Activated T-helper 1 cell treated with anti-CD3 and anti-CD28 coated beads, Interleukin-2, amount 50 U/mL, for 16 hours (primary cell): ENCODE data around the gene SERP2.

Experiments used
- DNase-seq, 2 donors: peaks; one replicate each; pipeline ENCODE4 v3.0.0-alpha.2; 2020; ENCODE audit warnings: low read depth in 1 of 2, low spot score in 1 of 2

Gene SERP2

DNA sequence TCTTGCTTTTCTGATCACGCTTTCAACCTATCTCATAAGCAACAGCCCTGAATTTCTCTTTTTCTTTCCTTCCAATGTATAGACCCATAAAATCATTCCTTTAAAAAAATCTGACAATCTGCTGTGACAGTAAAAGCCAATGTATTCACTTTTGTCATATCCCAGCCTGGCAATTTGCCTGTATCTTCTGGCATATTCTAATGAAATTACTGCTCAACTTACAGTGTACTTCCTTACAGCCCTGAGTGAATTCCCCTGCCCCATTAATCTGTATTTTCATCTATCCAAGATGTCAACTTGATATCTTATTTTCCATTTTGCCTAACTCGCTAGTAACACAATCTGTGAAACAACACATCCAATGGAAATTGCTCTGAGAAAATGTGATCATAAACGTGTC is 18.0 kb upstream of the SERP2 start:
- no peak for DNase-seq

- no peak for DNase-seq
These were observed 13.6 kb upstream of the SERP2 start for GRCh38 chr13:44359983-44360375.

DNA sequence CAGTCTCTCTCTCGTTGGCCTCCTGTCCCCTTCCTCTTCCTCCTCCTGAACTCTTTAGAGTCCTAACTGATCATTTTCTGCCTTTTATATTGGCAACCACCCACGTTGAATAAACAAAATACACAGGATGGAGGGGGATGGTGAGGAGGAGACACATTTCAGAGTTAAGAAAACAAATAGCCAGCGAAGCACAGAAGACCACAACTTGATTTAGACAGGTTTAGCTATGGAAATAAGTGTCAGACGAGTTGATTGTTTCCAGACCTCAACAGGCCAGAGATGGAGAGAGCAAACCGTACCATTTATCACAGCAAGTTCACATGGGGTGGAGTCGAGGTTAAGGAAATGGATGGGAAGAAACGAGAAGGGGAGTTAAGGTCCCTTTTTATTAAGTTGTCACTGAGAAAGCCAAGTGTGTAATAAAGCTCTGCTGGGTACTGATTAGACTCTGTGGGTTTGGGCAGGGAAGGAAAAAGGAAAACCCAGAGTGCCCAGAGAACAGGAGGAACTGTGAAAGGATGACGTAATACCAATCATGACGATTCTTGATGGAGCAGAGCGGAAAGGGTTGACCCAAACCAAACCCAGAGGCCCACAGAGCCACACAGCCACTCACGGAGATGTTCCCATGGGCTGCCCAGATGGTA is 11.1 kb upstream of the SERP2 start:
- no peak for DNase-seq

DNA sequence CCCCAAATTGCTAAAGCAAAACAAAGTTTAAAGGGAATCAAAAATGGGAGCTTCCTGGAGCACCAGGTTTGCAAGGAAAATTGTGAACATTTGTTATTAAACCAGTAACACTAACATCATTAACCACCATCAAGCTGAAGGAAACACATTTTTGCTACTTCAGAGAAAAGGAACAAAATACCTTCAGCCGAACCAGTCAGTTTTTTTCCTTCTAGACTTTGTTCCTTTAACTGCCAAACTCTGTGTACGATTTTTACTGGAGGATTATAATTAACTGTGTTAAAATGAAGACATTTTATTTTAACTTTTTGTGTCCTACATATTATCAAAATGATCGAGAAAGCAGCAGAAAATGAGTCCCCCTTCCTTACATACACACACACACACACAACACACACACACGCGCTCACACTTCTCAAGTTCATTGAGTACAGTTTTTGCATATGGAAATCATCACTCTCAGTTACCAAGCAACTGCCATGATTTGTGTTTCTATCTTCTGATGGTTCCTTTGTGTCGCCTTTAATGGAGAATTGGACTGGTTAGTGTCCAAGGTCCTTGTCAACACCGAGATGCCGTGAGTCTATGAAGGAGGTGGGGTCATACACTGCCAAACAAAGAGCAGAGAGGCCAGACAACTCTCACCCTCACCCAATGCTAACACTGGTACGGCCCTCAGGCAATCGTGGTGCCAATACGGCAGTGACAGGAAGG is 9.8 kb upstream of the SERP2 start:
- no peak for DNase-seq

- no peak for DNase-seq
These were observed 9.2 kb upstream of the SERP2 start for GRCh38 chr13:44364345-44365000.

DNA sequence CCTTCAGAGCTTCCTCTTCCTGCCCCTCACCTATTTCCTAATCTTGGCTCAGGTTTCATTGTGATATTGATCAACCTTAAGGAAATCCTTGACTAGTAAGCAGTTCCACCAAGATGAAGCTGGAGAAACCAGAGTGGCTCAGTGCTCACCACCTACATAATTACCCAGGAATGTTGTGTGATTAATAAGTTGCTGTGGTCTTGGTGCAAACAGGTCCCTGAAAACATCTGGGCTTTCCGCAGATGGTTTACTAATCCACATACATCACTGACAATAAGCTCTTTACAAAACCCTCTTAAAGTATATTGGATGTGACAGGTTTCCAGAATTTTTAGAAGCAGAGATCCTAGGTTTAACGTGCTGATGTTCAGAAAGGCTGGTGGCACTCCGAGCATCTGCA is 8.6 kb upstream of the SERP2 start:
- DNase-seq, result no peak

DNA sequence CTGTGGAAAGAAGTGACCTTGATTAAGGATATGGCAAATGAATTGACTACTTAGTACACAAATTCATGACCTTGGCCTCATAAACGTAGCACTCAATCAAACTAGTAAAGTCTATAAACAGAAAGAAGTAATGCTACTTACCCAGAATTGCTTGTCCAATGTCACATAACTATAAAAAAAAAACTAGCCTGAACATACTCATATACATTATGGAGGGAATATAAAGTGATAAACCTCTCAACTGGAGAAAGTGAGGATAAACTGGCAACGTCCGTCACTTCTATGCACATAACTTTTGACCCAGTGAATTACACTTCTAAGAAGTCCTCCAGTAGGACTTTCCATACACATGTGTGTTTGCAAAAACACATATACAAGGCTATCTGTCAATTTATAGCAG is 7.7 kb upstream of the SERP2 start:
- DNase-seq, result no peak

GRCh38 chr13:44368062-44368591 is 5.5 kb upstream of the SERP2 start:
- no peak for DNase-seq

DNA sequence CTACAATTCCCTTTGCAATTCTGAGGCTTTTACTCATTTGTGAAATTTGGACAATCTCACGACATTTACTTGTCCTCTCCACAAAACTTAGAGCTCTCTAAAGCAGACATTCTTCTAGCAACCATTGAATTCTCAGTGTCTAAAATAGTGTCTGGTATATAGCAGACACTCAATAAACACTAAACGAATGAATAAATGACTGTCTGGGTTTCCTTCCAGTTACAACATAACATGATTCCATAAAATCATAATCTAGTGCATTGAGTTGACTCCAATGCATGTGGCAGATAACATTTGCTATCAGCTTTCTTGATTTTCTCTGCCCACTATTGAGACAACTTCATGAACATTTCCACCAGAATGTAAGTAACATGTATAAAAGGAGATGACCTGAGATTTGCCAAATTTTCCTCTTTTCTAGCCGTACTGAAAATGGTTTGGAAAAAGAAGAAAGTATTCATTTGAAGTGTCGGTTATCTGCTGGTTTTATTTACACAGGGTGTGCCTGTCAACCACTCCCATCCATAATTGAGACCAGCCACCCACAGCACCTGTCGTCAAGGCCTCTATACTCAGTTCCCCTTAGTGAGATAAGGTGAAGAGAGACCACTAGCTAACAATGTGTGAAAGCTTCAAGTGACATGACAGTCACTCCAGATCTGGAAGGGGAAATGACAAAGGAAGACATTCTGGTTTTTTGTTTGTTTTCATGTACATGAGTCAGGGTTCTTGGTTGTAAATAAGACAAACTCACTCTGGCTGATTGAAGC is 4.8 kb upstream of the SERP2 start:
- DNase-seq, result no peak

- no peak for DNase-seq
These were observed 2.2 kb upstream of the SERP2 start for GRCh38 chr13:44371421-44371820.

- no peak for DNase-seq
These were observed 400 bp upstream of the SERP2 start for GRCh38 chr13:44373247-44373600.

GRCh38 chr13:44374348-44374712 is 706 bp downstream of the SERP2 start:
- DNase-seq, result no peak

DNA sequence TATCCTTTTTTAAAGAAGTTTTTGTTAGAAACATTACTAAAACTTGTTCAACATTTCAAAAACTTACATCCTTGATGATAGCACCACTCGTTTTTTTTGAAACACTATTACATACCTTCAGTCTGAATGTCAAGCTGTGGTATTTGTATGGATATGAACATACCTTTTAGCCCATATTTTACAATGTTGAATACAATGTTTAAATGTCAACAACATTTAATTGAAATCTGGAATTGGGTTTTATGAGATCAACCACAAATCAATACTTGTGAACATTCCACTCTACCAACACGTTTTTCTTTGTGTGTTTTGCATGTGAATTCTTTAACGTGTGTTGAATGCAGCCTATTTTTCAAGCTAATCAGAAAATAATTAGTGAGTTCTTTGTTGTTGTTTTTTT is 4.7 kb downstream of the SERP2 start:
- no peak for DNase-seq

DNA sequence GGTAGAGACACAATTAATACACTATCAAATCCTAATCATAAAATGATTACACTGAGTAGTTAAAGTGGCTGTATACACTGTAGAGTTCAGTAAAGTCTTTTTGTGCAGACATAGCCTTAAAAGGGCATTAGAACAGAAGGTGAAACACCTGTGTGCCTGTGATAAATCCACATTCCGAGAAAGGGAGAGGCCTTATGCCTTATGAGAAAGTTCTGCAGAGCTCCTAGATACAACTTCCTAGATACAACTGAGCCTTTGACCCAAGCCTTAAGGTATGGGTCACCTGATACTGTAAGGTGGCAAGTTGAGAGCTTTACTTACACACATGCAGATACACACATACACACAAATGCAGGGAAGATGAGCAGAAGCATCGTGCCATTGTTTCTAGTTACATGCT is 6.3 kb downstream of the SERP2 start:
- DNase-seq, result no peak

DNA sequence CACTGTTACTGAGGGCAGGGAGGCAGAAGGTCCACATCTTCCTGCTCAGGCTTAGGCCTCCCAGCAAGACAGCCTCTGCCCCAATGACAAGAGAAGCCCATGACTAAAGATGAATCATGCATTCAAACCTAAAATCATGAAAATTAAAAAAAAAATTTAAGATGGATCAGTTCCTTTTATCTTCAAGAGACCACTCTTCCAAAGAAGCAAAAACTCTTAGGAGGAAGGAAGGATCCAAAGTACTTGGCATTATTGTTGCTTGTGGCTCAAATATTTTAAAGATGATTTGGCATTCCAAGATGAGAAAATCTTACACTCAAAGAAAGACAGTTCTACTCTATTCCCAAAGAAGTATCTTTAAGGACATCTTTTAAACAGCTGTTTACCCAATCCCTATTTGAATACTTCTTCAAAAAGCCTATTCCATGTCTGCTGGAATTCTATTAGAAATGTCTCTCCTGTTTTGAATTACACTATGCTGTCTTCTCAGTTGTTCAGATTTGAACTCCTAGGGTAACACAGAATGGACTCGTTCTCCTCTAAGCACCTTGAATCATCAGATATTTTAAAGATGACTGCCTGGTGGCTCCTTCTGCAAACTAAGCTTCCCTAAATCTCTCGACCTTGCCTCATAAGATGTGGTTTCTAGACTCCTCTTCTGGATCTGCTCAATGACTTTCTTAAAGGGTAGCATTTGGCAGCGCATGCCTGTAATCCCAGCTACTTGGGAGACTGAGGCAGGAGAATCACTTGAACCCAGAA is 7.0 kb downstream of the SERP2 start:
- no peak for DNase-seq

- no peak for DNase-seq
These were observed 9.1 kb downstream of the SERP2 start for GRCh38 chr13:44382635-44383145.

- no peak for DNase-seq
These were observed 10.3 kb downstream of the SERP2 start for GRCh38 chr13:44383945-44384344.

DNA sequence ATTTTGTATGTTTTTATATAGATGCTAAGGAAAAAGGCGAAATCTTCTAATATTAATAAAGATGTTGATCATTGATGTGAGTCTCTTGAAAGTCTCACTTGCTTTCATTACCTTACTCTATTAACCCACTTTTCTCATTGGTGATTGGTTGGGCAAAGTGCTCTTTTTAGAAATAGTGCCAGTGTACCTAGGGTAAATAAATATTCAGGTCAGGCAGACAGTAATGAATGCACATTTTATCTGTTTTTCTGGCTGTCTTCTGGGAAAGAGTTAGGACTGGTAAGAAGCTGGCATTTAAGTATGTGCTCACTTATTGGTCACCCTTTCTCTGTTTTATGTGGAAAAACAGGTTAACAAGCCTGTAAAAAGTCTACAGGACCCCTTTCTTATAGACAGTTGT is 11.2 kb downstream of the SERP2 start:
- no peak for DNase-seq

DNA sequence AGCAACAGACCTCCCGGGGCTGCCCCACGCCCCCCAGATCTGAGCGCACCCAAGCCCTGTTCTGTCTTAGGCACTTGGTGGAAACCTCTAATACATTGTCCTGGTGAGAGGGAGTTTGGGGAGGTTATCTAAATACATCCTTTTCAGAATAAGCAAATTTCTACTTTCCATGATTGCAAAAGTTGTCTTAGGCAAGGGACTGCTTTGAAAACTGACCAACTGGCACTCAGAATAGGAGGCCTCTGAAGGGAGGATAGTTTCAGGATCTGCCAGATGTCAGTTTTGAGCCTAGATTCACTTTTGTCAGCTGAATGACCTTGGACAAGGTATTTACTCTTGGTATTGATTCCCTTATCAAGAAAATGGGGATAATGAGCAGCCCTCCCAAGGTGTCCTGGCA is 11.8 kb downstream of the SERP2 start:
- no peak for DNase-seq

DNA sequence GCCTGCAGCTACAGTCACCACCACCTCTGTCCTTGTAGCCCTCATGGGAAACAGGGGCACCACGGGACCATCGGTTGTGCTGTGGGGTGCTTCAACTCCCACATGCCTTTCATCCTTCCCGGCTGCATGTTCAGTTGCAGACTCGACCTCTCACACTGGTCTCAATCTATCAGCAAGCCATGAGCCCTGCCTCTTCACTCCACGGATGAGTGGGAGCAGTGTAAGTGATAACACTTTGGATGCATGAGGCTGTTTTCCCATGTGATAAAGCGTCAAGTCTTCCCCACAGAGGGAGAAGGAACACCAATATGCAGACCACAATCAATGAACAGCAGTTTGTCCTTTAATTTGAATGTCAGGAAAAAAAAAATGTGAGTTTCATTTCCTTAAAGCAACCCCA is 12.2 kb downstream of the SERP2 start:
- no peak for DNase-seq
